OCI-LY7 (cell line): ENCODE results near the gene H6PD. TPM values are rescaled to one million over a fixed set of nuclear protein-coding genes. Genes with fewer than 3 reads are reported as not detected.

Source experiments
- BruUV-seq: library from RNA; stranded (reverse); fragments of 400-500 nt; replicated peaks from 2 replicates; lab custom pipeline; 2021; lab: Mats Ljungman, UMichigan
- CTCF ChIA-PET: fragments of 300-600 bp; sonication (Branson Sonifier 250); formaldehyde crosslinking; loops from one replicate; lab custom pipeline; 2022; ENCODE audit warnings: antibody characterized with exemption; ENCODE audit not compliant: unreplicated experiment; lab: Charles Lee
- POLR2A ChIA-PET: fragments of 300-600 bp; sonication (Branson Sonifier 250); formaldehyde crosslinking; loops from one replicate; lab custom pipeline; 2022; ENCODE audit warnings: antibody characterized with exemption; lab: Charles Lee
- DNase-seq: peaks from one replicate; pipeline ENCODE4 v3.0.0-alpha.2; 2015; ENCODE audit warnings: low spot score
- H2AFZ ChIP-seq: fragments of 200-600 bp; sonication (generic), shearing (Covaris generic); 2 replicates; pipeline ENCODE4 v1.6.1; 2014; ENCODE audit warnings: mild to moderate bottlenecking, antibody characterized with exemption, low read length, moderate library complexity
- H3K27ac ChIP-seq: fragments of 200-600 bp; sonication (generic); 2 replicates; pipeline ENCODE4 v1.5.1; 2014; ENCODE audit warnings: mixed run types, low read depth, mild to moderate bottlenecking, moderate library complexity, low read length, inconsistent platforms; ENCODE audit not compliant: poor library complexity, severe bottlenecking
- H3K36me3 ChIP-seq: fragments of 200-600 bp; sonication (generic); 2 replicates; pipeline ENCODE4 v1.6.1; 2014; ENCODE audit warnings: mild to moderate bottlenecking, antibody characterized with exemption, low read length, moderate library complexity, mixed read lengths; ENCODE audit not compliant: insufficient read depth
- H3K4me1 ChIP-seq: fragments of 200-600 bp; sonication (generic); 2 replicates; pipeline ENCODE4 v1.5.1; 2014; ENCODE audit warnings: mild to moderate bottlenecking, low read length; ENCODE audit not compliant: insufficient read depth, poor library complexity, severe bottlenecking
- H3K4me2 ChIP-seq: fragments of 200-600 bp; sonication (generic); 2 replicates; pipeline ENCODE4 v1.6.1; 2014; ENCODE audit warnings: mild to moderate bottlenecking, low read length
- H3K4me3 ChIP-seq: fragments of 200-600 bp; sonication (generic); 2 replicates; pipeline ENCODE4 v1.5.1; 2014; ENCODE audit warnings: mild to moderate bottlenecking, low read depth, low read length; ENCODE audit not compliant: poor library complexity, severe bottlenecking
- H3K79me2 ChIP-seq: fragments of 200-600 bp; sonication (generic); 2 replicates; pipeline ENCODE4 v1.6.1; 2016; ENCODE audit warnings: low read depth, mild to moderate bottlenecking, low read length, moderate library complexity, mixed read lengths; ENCODE audit not compliant: insufficient read depth
- H3K9me2 ChIP-seq: fragments of 200-600 bp; sonication (generic); 2 replicates; pipeline ENCODE4 v1.6.1; 2016; ENCODE audit warnings: mild to moderate bottlenecking, low read length, mixed read lengths; ENCODE audit not compliant: insufficient read depth
- H3K9me3 ChIP-seq: fragments of 200-600 bp; sonication (generic); 2 replicates; pipeline ENCODE4 v1.6.1; 2014; ENCODE audit warnings: mild to moderate bottlenecking, mixed run types, low read length, mixed read lengths
- H4K20me1 ChIP-seq: fragments of 200-600 bp; sonication (generic); 2 replicates; pipeline ENCODE4 v1.6.1; 2014; ENCODE audit warnings: mild to moderate bottlenecking, antibody characterized with exemption, low read length, moderate library complexity, mixed read lengths; ENCODE audit not compliant: insufficient read depth
- EZH2phosphoT487 ChIP-seq: fragments of 200-600 bp; sonication (generic); IDR thresholded peaks from 2 replicates; pipeline ENCODE4 v1.6.1; 2018; ENCODE audit warnings: low read depth, borderline replicate concordance, mild to moderate bottlenecking, mixed run types, antibody characterized with exemption, low read length, moderate library complexity, mixed read lengths
- intact Hi-C: fragments of 100-400 bp; cut with micrococcal nuclease; formaldehyde crosslinking; loops from one replicate; pipeline ENCODE4 v1.10.0; 2022; ENCODE audit not compliant: unreplicated experiment
- total RNA-seq, 2 experiments: library from RNA; depleted of rRNA in 1 of 2; stranded (reverse); fragments of >200 nt in 1 of 2; shearing (Covaris generic) in 1 of 2; gene quantifications; 2 replicates each; pipeline ENCODE4 v1.2.3, GENCODE V29; 2014 to 2022
- TF ChIP-seq, protein P1 (sequence below): fragments of 200-600 bp; sonication (generic); conservative IDR thresholded peaks from 2 replicates; pipeline ENCODE4 v1.5.1; 2014; ENCODE audit warnings: mild to moderate bottlenecking, antibody characterized with exemption, low read length, moderate library complexity, mixed read lengths

H6PD gene
- total RNA-seq, 2 experiments from 2014 or later: 8.5 to 22.1 TPM

DNA sequence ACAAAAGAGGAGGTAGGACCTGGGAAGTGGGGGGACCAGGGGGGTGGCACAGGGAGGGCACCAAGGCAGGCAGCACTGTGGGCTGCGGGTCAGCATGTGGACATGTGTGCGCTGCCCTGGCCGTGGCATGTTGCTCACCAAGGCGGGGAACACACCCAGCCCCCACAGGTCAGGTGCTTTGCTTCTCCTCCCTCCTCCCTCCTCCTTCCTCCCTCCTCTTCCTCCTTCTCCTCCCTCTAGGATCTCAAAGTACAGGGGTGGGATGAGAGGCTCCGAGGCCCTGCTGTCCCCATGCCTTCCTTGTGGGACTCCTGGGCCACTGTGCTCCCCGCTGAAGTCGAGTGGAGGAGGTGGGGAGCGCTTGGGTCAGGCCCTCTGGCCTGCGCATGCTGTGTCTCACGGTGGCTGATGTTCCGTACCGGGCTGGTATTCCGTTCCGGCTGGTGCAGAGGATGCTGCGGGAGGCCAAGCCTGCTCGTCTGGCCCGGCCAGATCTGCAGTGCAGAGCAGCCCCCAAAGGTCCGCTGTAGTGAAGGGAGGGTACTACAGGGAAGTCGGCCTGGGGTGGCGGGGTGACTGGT lies 84.7 kb downstream of the H6PD start:
- no peak overlapping the region for H3K4me3 ChIP-seq
- TF ChIP-seq EZH2phosphoT487: no peak
- TF ChIP-seq, protein P1, sequence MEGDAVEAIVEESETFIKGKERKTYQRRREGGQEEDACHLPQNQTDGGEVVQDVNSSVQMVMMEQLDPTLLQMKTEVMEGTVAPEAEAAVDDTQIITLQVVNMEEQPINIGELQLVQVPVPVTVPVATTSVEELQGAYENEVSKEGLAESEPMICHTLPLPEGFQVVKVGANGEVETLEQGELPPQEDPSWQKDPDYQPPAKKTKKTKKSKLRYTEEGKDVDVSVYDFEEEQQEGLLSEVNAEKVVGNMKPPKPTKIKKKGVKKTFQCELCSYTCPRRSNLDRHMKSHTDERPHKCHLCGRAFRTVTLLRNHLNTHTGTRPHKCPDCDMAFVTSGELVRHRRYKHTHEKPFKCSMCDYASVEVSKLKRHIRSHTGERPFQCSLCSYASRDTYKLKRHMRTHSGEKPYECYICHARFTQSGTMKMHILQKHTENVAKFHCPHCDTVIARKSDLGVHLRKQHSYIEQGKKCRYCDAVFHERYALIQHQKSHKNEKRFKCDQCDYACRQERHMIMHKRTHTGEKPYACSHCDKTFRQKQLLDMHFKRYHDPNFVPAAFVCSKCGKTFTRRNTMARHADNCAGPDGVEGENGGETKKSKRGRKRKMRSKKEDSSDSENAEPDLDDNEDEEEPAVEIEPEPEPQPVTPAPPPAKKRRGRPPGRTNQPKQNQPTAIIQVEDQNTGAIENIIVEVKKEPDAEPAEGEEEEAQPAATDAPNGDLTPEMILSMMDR: no peak
- no peaks in the 10 kb centered on the region for H3K79me2 ChIP-seq
- CTCF ChIA-PET: no interaction called here
- BruUV-seq: no TSS peak
- no peak overlapping the region for H2AFZ ChIP-seq
- peak overlapping the region; percentile 47 for H3K4me2 ChIP-seq
- intact Hi-C loops: no loop called here
- H3K9me3 ChIP-seq: no peaks in the 10 kb centered on the region
- no peaks in the 10 kb centered on the region; the same call in 1 of the 2 replicates for H4K20me1 ChIP-seq
- no peaks in the 10 kb centered on the region for H3K36me3 ChIP-seq
- H3K9me2 ChIP-seq: no peaks in the 10 kb centered on the region
- no peak overlapping the region for H3K27ac ChIP-seq
- POLR2A ChIA-PET: interaction anchor here (0.6 kb wide), 2 partner anchors 11 to 28 kb away, joined by 3 read pairs; no protein-coding TSS in a partner anchor
- no peak for DNase-seq
- peaks cover 50% of the 10 kb centered on the region for H3K4me1 ChIP-seq

DNA sequence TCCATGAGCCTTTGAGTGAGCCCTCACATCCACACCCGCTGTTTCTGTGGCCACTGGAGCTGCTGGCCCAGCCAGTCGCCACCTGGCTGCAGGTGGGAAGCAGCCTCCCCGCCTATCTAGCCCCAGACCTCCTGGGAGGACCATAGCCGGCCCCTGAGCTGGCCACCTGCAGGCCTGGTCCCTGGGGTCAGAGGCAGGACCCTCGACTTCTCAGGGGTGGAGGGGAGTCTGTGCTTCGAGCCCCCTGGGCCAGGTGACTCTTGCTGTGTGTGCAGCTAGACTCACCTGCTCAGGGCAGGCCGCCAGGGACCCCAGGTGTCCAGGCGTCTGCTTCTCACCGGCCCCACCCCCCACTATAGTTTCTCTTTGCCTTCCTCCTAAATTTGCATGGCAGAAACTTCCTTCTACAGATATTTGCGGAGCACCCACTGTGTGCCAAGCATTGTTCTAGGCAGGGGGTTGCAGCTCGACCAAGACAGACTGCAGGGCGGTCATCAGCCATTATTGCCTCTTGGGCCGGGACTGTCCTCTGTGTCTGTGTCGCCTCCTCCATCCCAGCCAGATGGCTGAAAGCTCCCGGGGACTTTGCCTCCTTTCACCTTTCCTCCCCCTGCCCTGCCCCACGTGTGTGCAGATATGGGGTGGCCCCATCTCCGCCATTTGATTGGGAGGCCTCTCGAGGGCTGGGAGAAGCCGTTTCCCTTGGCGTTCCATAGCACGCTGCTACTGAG lies 85.4 kb downstream of the H6PD start:
- H2AFZ ChIP-seq: no peak overlapping the region
- H3K9me3 ChIP-seq: no peaks in the 10 kb centered on the region
- H3K36me3 ChIP-seq: no peaks in the 10 kb centered on the region
- H4K20me1 ChIP-seq: no peaks in the 10 kb centered on the region; the same call in 1 of the 2 replicates
- intact Hi-C loops: no loop called here
- H3K4me3 ChIP-seq: no peak overlapping the region
- POLR2A ChIA-PET: interaction anchor here (0.6 kb wide), 2 partner anchors 10 to 29 kb away, joined by 3 read pairs; no protein-coding TSS in a partner anchor
- peak; percentile 17 for DNase-seq
- TF ChIP-seq, protein P1: no peak
- no peak for TF ChIP-seq EZH2phosphoT487
- H3K79me2 ChIP-seq: no peaks in the 10 kb centered on the region
- no peaks in the 10 kb centered on the region for H3K9me2 ChIP-seq
- H3K4me2 ChIP-seq: peak overlapping the region; percentile 47
- H3K27ac ChIP-seq: no peak overlapping the region
- no TSS peak for BruUV-seq
- H3K4me1 ChIP-seq: peaks cover 50% of the 10 kb centered on the region
- CTCF ChIA-PET: no interaction called here

Other genes starting within 250 kb of the H6PD start
- gene SLC2A7, start 208.4 kb upstream of the H6PD start, total RNA-seq (2014; rRNA removed; shearing (Covaris generic)): 0.15 TPM in 1 of 2 replicates, not detected in the other
- not detected in 2 replicates for gene SLC2A7, start 208.4 kb upstream of the H6PD start, total RNA-seq (2022)
- gene SLC2A5, start 165.1 kb upstream of the H6PD start, total RNA-seq (2014; rRNA removed; shearing (Covaris generic)): 109 and 112 TPM in 2 replicates
- gene SLC2A5, start 165.1 kb upstream of the H6PD start, total RNA-seq (2022): 123 and 183 TPM in 2 replicates
- gene GPR157, start 105.7 kb upstream of the H6PD start, total RNA-seq (2014; rRNA removed; shearing (Covaris generic)): 1.1 and 1.4 TPM in 2 replicates
- 4.1 and 5.4 TPM in 2 replicates for gene GPR157, start 105.7 kb upstream of the H6PD start, total RNA-seq (2022)
- gene SPSB1, start 58.1 kb downstream of the H6PD start, total RNA-seq (2014; rRNA removed; shearing (Covaris generic)): 14.0 and 17.9 TPM in 2 replicates
- 1.1 and 1.2 TPM in 2 replicates for gene SPSB1, start 58.1 kb downstream of the H6PD start, total RNA-seq (2022)